GM04503 (cell line): ENCODE data around the gene ADSL.

Experiments used
- DNase-seq: peaks from one replicate; pipeline ENCODE4 v3.0.0-alpha.2; 2012; ENCODE audit warnings: low read depth

ADSL gene

DNA sequence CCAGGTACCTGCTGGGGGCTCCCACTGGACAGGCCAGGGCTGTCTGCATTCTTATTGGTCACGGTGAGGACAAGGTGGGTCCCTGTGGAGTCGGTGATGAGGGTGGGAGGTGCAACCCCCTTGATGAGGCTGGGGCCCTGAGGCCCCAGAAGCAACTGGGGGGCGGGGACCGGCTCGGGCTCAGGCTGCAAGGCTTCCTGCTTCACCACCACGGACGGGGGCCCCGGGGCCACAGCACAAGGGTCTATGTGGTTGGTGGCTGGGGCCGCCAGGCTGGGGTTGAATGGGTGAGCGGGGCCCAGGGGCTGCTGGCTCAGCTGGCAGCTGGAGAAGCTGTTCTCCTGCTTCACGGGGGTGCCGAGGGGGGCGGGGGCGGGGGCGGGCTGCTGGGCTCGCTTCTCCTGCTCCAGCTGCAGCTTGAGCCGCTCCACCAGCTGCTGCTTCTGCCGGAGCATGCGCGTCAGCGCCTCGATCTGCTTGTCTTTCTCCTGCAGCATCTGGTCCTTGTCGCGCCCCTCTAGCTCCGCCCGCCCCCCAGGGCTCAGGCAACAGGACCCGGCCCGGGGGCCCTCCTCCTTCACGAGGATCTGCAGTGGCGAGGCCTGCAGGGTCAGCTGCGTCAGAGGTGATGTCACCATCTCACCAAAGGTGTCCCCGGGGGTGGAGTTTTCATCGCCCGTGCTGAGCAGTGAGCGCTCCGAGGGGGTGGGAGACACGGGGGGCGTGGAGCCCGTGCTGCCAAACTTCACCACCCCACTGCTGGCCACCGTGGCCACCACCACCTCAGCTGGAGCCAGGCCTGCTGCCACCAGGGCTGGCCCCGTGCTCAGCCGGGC lies 72.3 kb downstream of the ADSL start:
- DNase-seq: no peak

- DNase-seq: no peak
Measured at GRCh38 chr22:40419718-40420117, 73.4 kb downstream of the ADSL start.

DNA sequence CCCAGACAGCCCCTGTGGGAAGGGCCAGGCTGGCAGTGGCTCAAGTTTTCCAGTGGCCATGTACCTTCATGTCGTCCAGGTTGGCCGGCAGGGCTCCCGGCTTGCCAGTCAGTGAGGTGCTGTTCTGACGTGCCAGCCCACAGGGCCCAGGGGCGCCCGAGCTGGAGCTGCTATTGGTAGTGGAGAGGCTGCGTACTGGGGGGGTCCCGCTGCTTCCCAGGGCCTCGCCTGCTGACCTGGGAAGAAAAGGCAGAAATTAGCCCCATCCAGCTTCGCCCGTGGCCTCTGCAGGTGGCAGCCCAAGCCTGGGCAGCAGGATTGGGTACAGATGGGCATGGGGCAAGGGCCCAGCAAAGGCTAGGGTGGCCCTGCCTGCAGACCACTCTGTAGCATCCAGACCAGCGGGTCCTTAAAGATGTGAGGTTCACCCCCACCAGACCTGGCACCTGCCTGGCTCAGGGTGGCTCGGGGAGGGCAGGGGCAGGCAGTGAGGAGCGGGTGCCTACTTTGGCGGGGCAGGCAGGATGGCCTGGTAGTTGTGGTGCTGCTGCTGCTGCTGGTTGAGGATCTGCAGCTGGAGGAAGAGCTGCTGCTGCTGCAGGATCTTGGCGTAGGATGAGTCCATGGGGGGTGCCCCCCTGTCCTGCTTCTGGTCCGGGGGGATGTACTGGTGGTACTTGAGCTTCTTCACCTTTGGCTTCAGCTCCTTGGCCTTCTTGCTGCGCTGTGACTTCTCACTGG lies 74.2 kb downstream of the ADSL start:
- DNase-seq: no peak

DNA sequence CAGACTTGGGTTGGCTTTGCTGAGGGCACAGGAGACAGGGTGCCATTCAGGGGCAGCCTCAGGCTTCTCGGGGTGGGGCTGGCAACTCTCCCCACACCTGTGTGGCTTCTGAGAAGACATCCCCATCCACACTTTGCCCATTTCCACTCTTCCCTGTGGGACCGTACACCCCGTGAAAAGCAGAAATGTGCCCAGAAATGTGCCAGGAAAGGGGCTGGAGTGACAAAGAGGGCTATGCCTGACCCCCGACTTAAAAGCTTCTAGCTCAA lies 74.7 kb downstream of the ADSL start:
- DNase-seq: no peak

- no peak for DNase-seq
Measured at GRCh38 chr22:40421941-40422340, 75.6 kb downstream of the ADSL start.

DNA sequence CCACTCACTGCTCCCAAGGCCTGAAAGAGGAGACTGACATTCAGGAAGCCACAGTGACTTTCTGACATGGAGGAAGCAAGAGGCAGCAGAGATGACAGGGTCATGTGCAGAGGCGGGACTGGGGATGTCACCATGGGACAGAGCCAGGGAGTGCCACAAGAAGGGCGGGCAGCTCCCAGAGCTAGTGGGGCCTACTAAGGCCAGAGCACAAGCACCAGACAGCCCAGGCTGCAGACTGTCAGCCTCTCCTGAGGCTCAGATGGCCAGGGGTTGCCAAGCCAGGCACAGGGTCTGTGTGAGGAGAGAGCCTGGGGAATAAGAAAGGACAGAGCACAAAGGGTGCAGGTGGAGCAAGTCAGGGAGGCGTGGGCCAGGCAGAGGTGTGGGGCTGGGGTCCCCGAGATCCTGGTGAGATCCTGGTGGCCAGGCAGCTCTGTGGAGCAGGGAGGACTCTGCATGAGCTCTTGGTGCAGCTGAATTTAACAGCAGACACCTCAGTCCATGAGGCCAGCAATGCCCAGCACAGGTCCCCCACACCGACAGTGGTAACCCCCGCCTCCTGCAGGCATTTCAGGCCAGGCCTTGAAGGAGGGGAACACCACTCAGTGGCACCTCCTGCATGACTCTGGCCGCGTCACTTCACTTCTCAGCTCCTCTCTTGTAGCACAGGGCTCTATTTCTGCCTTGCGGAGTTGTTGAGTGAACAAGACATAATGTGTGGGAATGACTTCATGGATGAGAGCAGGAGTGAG lies 76.4 kb downstream of the ADSL start:
- no peak for DNase-seq

GRCh38 chr22:40423310-40423688 lies 77.0 kb downstream of the ADSL start:
- no peak for DNase-seq

- no peak for DNase-seq
Measured at GRCh38 chr22:40423882-40424640, 77.8 kb downstream of the ADSL start.

DNA sequence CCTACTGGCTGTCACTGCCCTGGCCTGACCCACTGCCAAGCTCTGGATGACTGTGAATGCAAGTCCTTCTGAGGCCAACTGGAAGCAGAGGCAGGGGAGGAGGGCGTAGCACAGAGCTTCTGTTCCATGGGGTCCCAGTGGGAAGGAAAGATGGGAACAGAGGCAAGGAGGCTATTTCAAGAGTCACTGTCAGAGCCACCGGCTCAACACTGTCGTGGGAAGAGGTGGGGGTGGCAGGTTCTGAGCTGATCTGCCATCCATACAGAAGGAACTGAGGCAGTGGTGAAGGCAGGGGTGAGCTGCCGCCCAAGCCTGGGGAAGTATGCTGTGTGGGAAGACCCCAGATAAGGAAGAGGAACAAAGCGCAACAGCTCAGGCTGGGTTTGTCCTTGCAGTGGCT lies 78.8 kb downstream of the ADSL start:
- no peak for DNase-seq

DNA sequence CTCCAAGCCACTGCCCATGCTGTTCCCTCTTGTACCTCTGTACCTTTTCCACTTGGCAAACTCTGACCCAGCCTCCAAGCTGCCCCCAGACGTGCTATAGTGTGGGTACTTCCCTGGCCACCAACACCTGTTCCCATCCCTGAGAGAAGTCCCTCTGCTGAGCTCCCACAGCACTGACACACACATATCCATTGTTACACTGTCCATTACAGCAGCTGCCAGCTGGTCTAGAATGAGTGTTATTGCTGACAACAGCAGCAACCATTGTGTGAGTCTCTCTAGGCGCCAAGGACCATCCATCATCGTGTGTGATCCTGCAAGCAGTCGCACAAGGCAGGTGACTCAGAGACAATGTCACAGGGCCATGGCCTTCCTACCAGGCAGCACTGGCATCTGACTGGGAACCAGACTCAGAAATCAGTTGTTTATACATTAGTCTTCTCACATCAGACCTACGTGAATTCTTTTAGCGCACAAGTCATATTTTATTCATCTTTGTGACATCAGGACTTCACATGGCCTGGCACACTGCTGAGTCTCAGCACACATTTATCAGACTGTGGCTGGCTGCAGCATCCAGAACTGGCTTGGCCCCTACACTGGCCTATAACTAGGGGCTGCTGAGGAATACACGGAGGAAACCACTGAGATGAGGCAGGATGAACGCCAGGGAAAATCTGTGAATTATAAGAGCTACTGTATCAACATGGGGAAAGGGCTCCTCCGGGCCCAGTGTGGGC lies 80.5 kb downstream of the ADSL start:
- no peak for DNase-seq

GRCh38 chr22:40428796-40429195 lies 82.5 kb downstream of the ADSL start:
- DNase-seq: no peak

DNA sequence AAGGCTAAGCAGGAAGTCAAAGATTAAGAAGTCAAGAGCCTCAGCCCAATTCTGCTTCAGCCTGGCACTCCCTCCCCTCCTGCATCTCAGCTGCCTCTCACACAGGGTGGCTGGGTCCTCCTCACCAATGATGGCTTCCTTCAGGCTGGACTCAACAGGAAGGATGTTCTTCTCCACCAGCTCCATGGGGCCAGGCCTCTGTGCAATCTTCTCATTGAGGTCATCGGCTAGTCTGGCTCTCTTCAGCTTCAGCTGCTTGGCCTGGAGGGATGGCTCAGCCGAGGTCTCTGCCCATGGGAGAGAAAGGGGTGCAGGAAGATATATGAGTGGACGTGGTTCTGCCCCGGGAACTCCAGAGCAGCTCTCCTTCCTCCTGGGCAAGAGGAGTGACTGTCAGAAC lies 83.2 kb downstream of the ADSL start:
- no peak for DNase-seq

GRCh38 chr22:40430991-40431390 lies 84.7 kb downstream of the ADSL start:
- no peak for DNase-seq

DNA sequence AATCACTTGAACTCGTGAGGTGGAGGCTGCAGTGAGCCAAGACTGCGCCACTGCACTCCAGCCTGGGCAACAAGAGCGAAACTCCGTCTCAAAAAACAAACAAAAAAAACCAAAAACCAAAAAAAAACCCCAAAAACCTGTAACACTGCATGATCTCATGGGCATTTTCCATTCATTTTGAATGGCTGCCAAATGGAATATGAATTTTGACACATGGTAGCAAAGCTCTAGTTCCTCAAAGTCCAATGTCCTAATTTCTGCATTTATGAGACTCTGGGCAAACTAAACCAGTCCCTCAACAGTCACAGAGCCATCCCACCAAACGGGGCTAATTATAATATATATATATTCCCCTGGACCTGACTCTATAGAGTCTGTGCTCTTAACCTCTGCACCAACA lies 85.9 kb downstream of the ADSL start:
- no peak for DNase-seq

GRCh38 chr22:40432625-40433024 lies 86.3 kb downstream of the ADSL start:
- DNase-seq: no peak

GRCh38 chr22:40433416-40434090 lies 87.3 kb downstream of the ADSL start:
- DNase-seq: no peak

DNA sequence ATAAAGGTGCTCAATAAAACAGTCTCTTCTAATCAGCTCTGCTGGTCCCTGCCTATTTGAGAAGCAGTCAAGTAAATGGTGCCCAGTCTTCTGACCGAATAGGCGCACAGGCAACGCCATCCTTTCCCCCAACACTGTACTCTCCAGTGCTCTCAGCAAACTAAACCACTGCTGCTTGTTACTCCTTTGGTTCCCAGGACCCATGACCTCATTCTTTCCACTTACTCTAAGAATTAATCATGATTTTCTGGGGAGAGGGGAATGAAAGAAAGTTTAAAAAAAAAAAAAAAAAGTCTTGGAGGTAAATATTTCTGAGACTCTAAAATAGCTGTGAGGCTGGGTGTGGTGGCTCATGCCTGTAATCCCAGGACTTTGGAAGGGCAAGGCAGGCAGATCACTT lies 87.8 kb downstream of the ADSL start:
- DNase-seq: no peak

GRCh38 chr22:40434745-40435144 lies 88.4 kb downstream of the ADSL start:
- DNase-seq: no peak

DNA sequence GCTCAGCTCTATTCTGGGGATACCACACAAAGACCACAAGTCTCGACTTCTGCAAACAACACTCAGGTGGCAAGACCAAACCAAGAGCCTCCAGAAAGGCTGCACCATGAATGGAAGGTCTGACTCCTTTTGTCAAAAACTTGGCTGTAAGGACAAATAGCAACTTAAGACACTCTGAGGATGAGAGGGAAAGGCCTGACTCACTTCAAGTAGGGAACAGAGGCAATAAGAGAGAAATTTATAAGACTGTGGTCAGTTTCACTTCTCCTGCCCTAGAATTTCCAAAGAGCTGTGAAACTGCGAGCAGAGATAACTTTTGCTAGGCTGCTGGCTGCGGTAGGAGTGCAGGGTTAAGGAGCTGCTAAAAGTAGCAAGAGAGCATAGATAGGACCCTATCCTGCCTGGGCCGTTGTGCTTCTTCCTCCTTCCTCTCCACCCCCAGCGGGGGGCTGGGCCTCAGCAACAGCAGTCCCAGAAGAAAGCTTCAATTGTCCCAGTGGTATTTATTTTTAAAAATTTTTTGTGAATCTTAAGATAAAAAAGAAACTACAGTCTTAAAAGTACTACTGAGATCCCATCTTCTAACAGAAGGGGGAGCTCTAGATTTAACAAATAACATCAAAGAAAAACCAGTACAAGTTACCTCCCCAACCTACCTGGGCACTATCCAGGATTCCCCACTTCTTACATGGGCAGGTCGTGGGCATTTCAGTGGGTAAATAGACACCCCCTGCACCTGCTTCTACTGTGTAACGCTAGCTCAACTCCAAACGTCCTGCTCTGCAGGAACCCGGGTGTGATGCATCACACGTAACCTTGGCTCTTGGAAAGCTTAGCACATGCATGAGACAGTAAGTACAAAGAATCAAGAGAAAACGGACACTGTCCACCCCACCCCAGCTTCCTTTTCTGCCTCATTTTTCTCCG lies 90.5 kb downstream of the ADSL start:
- no peak for DNase-seq
